GM21360 (cell line): ENCODE data around the gene AASS.
A peak's percentile ranks its signal among the peaks of the same experiment; 100 is the strongest.

ENCODE experiments used
- ATAC-seq: cut with Tn5 transposase; IDR thresholded peaks from one replicate; pipeline ENCODE4 v1.9.1; 2021; ENCODE audit warnings: mild to moderate bottlenecking, moderate library complexity; ENCODE audit not compliant: unreplicated experiment

Gene AASS

DNA sequence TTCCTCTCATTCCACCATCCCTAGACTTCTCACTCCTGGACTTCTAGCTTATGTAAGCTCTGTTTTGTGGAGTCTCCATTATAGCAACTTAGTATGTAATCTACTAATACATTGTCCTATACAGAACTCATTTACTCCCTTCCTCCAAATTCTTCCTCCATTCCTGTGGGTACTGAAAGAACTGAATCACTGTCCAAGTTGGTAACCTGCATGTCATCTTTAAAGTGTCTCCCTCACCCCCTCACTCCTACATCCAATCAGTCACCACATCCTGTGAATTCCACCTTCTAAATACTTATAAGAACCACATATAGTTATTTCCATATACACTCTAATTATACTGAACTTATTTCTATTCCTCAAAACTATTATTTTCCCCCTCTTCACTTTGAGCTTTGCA is 20.3 kb downstream of the AASS start:
- ATAC-seq, result no peak

DNA sequence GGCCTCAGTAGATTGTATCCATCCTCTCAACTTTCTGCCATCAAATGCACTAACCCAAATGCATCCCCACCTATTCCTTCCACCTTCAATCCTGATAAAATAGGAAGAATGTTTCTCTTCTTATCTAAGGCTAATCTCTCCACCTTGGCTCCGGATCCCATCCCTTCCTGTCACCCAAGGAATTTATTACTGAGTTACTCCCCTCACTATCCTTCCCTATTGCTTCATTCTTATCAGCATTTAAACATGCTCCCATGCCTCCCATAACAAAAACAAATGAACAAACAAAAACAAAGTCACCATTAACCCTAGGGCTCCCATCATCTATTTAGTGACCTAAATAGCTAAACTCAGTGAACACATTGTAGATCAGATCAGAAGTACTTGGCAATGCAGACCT is 25.3 kb downstream of the AASS start:
- no peak for ATAC-seq

DNA sequence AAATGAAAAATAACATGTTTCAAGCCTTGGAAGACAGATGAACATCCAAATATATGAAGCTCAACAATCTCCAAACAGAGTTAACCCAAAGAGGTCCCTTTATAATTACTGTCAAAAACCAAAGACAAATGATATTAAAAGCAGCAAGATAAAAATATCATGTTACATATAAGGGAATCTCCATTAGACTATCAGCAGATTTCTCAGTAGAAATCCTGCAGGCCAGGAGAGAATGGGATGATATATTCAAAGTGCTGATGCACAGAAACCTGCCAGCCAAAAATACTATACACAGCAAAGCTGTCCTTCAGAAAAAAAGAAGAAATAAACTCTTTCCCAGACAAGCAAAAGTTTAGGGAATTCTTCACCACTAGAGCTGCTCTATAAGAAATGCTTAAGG is 41.0 kb downstream of the AASS start:
- no peak for ATAC-seq

DNA sequence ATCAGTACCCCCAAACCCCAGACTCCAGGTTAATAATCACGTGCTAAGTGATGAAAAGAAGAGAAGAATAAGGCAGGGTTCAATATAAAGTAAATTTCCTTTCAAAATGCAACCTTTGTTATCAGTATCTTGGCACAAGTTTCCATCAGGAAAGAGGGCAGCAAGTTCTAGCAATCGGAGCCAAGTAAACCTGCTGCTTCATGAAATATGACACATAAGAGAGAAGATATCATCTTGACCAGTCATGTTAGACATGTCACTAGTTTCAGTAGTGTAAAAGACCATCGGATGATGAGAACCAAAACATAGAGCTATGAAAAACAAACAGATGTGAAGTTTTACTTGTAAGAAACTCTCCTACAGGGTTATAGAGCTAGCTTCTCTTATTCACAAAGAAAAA is 44.0 kb downstream of the AASS start:
- no peak for ATAC-seq

DNA sequence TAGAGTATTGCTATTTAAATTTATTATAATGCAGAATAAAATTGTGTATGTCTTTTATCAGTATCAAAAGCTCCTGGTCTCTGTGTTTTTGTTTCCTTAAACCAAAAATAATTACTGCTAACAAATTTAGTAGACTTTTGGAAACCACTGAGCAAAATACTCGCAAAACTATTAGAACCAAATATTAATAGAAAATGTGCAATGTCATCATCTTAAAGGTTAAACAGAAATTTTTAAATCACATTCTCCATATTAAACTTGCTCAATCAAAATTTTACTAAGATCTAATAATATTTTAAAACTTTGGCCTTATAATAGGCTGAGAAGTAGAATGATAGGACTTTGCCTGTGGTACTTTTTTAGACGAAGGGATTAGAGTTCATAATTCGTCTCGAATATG is 48.4 kb downstream of the AASS start:
- no peak for ATAC-seq

DNA sequence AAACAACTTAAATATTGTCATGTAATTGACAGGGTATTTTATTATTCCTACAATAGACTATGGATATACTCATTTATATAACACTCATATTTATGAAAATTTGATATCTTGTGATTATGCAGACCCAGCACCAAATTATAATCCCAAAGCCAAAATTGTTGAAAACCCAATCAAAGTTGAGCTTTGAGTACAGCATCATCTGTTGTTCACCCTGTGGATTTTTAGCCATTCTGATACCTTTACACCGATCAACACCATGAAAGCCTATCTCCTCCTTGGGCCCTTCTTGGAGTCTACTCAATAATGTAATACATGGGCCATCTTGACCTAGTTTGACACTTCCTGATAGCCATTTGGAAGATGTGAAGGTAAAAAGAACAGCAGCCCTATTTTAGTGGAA is 49.5 kb downstream of the AASS start:
- no peak for ATAC-seq

DNA sequence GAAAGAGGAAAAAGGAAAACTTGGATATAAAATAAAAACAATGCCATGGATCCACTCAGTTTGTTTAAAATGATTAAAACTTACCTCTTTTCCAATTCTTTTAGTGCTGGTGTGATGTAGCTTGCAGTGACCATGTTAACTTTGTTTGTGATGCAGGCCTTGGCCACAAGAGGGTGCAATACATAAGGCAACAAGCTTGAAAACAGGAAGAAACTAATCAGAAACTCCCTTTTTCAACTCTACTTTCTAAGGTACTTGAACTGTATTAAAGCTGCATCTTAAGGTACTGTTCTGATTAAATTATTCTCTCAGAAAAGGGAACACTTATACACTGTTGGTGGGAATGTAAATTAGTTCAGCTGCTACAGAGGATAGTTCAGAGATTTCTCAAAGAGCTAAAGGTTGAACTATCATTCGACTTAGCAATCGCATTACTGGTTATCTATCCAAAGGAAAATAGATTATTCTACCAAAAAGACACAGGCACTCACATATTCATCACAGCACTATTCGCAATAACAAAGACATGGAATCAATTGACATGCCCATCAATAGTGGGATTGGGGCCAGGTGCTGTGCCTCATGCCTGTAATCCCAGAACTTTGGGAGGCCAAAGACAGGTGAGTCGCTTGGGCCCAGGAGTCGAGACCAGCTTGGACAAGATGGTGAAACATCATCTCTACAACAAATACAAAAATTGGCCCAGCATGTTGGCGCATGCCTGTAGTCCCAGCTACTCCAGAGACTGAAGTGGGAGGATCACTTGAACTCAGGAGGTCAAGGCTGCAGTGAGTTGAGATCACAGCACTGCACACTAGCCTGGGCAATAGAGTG is 50.9 kb downstream of the AASS start:
- ATAC-seq, result peak; percentile 91

DNA sequence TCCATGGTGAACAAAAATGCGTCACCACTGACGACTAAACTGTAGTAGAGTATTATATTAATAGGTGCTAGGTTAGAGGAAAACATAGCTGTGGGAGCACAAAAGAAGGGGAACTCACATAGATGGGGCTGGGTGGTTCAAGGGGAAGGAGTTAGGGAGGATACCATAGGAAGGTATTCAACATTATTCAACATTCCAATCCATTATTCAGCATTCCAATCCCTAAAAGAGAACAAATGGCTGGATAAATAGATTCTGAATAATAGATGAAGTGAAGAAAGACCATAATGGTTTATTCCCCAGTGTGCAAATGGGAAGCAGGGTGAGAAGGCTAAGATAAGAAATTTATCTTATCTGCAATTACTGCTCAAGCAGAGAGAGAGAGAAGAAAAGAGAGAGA is 61.4 kb downstream of the AASS start:
- no peak for ATAC-seq

DNA sequence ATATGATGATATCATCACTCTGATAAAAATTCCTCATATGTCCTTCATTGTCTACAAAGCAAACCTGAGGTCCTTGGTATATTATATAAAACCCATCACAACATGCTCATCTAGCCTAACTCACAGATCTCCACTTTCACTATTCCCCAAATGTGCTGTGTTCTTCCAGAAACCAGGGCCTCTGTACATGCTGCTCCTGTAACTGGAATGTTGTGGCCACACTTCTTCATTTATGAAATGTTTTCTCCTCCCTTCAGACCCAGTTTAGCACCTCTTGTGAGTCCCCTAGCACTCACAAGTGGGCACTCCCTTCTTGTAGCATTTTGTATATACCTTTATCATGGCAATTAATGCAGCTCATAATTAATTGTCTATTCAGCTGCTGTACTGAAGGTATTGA is 61.9 kb downstream of the AASS start:
- ATAC-seq, result no peak

DNA sequence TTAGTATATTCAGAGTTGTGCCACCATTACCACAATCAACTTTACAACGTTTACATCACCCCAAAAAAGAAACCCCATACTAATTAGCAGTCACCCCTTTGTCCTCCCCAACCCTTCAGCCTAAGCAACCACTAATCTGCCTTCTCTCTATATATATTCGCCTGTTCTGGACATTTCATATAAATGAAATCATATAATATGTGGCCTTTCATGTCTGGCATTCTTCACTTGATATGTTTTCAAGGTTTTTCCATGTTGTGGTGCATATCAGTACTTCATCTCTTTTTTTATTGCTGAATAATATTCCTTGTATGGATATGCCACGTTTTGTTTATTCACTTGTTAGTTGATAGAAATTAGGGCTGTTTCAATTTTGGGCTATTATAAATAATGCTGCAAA is 70.4 kb downstream of the AASS start:
- ATAC-seq, result no peak

DNA sequence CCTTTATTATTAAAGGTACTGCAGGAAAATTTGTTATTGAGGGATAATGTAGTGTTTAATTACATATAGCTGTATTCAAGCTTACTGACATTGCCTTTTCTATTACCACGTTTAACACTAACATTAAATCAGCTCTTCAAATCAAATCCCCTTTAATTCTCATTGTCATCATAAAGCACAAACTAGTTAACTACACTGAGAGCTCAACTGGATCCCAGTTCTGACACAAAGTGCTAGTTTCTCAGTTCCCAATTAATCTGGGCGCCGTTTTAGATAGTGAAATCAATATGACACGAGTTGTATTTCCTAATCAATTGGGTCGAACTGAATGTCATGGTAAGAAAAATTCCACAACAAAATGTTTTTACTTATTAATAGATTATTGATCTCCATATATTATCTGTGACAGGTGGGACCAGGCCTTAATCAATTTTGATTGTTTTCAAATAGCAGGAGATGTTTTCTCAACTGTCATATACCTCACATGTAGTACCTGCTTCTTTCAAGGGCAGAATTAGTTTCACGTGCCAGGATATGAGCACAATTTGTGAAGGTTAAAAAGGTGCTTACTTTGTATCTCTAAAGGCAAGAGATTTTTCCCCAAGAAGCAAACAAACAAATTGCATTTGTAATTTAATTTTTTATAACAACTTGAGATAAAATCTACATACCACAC is 71.0 kb downstream of the AASS start:
- ATAC-seq, result no peak

DNA sequence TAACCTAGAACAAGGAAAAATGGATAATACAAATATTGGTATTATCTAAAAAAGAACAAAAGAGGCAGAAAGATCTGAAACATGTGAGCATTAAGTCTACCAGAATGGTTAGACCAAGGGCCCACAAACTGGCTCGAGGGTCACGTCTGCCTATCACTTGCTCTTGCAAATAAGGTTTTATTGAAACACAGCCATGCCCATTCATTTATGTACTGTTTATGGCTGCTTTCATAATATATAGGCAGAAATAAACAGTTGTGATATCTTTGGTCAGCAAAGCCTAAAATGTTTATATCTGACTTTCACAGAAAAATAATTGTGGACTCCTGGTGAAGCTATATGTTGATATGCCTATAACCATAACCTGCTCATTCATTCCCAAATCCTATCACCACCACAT is 71.8 kb downstream of the AASS start:
- no peak for ATAC-seq

DNA sequence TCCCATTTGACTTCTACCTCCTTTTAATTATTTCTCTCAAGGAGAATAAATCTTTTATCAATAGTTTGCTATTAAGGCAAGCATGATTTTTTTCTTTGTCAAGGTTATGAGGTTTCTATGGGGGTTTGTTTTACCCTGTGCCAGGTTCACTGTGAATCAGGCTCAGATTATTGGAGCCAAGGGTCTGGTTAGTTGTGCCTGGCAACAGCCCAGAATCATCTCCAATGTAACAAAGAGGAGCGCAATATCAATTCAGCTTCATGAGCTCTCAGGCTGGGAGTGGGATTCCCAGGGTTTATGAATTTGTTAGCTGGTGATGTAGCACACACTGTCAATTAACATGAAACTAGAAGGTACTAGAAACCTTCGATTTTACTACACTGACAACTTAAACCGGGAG is 73.2 kb downstream of the AASS start:
- no peak for ATAC-seq

DNA sequence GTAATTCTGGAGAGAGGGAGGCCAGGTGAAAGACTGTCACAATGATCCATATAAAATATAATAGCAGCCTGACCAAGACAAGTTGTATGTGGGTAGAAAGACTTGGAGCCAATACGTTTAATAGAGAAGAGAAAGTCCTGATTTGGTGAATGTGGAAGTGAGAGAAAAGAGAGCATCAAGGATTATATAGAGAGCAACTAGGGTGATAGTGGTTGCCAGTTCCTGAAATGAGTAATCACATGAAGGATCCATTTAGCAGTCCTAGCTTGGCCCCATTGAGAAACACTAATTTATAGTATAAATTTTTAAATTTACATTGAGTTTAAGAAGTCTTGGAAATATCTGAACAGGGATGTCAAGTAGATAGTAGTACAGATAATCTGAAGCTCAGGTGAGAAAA is 74.0 kb downstream of the AASS start:
- ATAC-seq, result no peak

DNA sequence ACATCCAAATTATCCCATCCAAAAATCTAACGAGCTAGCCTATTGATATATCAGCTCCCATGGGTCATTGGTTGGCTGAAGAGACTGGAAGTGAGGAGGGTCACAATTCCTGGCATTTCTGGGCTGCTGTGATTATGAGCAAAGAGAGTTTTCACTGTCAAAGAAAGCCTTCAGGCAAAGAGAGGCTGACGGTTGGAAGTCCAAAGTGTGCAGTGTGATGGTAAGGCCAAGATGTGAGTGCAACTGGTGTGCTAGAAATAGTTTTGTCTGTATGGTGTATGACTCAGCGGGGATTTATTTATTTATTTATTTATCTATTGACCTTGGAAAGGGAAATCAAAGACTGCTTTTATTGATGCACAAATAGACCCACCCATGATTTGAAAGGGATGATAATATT is 75.0 kb downstream of the AASS start:
- ATAC-seq, result no peak

DNA sequence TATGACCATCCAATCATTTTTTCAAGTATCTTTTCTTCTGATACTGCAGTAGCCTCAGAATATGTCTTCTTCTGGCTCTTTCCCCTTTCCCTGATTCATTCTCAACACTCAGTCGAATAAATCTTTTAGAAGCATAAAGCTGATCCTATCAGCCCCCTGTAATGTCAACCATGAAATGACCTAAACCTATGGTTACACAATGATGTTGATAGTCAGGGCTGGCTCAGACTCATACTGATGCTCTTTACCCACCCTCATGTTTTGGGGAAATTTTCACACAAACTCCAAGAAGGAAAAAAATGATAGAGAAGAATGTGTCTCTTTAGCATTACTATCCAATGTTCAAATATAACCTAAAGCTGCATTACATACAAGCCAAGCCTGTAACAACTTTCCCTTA is 76.0 kb downstream of the AASS start:
- ATAC-seq, result no peak

DNA sequence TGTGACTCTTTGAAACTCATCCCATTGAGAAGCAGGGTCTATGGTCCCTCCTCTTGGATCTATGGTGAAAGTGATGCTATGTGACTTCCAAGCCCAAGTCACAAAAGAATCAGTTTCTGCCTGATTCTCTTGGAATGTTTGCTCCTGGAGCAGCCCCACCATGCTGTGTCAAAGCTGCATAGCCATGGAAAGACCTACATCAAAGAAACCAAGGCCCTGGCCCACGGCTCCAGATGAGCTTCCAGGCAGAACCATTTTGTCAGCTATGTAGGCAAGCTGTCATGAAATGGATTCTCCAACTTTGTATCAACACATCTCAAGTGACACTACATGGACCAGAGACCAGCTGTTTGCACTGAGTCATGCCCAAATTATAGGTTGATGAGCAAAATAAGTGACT is 77.0 kb downstream of the AASS start:
- ATAC-seq, result no peak

DNA sequence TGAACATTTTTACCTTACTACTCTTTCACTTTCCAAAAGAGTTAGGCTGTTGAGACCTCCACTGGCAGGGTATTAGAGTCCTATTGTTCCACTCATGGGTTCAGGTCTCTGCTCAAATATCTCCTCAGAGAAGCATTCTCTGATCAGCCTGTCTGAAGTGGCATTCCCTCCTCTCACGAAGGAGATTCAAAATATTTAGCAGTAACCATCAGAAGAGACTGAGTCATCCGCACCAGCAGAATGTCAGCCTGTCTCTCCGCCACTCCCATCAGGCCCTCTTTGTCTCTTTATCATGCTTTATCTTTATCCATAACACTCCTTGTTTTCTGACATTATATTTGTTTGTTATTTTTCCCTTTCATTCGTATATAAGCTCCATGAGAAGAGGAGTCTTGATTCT is 79.1 kb downstream of the AASS start:
- no peak for ATAC-seq

DNA sequence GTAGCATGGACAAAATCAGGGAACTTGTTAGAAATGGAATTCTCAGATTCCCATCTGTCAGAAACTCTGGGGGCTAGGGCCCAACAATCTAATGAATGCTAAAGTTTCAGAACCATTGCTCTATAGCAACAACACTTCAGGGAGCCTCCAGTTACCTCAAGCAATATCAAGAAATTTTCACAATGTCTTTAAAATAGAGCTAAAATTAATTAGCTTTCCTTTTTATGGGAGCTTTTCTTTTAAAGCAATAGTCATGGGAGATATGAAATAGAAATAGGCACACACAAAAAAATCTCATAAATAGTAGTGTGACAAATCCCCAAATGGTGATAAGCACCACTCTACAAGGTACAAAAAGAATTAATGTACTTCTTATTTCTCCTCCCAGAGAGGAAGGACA is 80.9 kb downstream of the AASS start:
- ATAC-seq, result no peak

DNA sequence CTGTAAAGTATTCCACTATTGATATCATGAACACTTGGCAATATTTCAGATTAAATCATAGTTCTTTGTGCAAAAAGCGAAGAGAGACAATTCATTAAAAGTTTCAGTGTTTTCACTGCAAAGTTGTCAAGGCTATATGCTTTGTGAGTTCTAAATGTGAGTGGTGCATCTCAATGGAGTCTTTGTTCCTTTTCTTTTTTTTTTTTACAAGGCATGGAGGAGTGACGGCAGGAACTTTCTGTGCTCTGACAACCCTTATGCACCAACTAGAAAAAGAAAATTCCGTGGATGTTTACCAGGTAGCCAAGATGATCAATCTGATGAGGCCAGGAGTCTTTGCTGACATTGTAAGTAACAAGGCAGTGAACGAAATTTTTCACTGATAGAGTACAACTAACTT is 84.5 kb downstream of the AASS start:
- ATAC-seq, result no peak

DNA sequence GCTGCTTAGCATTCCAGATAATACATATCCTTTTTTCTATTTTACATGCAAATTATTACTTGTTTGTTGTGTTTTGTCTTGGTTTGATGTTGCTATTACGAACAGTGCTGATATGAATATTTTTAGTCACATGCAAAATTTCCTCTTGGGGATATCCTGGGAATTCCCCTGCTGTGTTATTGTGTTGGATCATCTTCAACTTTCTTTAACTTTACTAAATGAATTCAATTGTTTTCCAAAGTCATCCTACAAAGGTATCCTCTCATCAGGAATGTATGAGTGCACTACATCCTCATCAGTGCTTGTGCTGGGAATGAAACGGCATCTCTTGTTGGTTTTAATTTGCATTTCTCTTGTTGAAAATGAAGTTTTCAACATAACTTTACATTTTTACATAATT is 87.1 kb downstream of the AASS start:
- ATAC-seq, result no peak

DNA sequence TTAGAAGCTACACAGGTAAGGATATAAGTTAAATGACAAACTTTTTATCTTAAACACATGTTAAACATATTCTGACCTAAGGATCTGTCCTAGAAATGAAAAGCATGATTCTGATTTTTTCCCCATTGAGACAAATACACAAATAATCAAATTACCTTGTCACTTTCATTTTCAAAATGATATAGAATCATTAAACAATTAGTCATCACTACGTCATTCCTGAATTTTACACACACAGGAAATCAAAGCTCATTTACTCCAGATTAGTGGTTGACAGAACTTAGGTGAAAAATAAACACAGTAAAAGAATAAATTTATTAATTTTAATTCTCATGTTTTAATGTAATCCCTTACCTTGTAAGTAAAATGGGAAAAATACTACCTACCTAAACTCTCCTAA is 89.0 kb downstream of the AASS start:
- ATAC-seq, result no peak

DNA sequence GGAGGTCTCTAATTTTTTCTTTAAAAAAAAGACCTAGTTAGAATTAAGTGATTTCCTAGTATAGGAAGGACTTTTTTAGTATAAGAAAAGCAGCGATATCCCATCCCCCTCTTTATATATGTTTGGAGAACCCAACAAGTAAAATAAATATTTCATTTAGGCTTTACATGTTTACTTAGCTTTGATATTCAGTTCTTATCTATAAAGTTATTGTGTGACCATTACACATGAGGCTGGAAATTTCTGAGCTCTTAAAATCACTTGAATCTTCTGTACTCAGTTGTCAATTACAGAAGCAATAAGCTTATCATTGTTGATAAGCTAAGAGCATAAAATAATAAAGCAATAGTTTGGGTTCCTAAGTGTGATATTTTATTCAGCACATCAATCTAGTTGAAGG is 89.7 kb downstream of the AASS start:
- no peak for ATAC-seq
